ENCODE data around the gene SNRNP40.
"Not testable (repeated sequence)": the region's sequence is repeated elsewhere in the genome, so short reads cannot be mapped to it uniquely, and the experiment has no call there.

The SNRNP40 gene

DNA sequence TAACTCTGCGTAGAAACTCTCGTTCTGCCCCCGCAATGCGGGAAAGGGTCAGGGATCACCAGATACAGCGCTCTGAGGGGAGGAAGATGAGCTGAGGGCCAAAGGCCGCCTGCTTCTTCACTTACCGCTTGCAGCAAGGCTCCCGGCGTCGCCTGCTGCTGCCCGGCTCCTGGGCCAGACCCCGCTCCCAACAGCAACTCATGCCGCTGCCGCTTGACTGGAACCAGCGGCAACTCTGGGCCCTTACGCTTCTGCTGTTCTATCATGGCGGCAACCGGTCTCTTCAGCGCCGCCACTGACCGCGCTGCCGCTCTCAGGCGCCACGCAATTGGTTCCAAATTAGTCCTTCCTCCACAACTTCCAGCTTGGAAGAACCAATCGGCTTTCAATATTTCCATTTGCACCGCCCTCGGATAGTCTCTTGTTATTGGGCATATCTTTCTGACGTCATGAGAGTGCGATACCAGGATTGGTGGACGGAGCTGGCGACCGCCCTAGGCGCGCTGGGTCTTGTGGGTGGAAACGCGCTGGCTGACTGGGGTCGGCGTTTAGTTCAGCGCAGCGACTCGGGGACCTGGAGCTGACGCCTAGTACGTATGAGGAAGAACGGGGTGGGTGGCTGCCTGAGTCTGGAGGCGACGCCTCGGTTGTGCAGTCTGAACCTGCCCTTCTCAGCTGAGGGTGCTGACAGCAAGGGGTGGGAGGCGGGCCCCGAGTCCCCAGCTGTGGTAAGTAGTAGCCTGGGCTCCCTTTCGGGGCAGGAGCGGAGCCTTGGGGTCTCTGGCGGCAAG, at the start of gene SNRNP40, which contains the start of gene ZCCHC17:
Gene SNRNP40, minus strand, starts transcription at position 303 of the 791 bp plus-strand sequence. Its CDS starts 37 bp downstream, at position 266.
Gene ZCCHC17, plus strand, starts transcription at position 547 of the 791 bp plus-strand sequence. CDS start 13,067 bp downstream, outside the sequence.
- peak; percentile 99 for DNase-seq

- DNase-seq = no peak
Observed at GRCh38 chr1:31345635-31346034, 49.0 kb upstream of the SNRNP40 start.

DNA sequence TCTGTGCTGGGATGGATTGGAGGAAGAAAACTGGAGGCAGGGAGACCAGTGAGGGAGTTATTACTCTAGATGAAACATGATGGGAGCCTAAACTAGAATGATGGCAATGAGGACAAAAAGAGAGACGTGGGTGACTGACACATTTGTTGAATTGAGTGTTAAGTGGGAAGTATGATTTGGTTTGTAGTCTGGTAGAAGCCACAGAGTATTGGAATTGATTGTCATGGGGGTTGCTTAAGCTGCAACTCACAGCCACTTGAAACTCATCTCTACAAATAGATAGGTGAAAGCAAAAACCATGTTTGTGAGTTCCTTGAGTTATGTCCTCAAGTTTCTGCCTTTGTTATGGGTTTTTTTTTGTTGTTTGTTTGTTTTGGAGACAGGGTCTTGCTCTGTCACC, 47.9 kb upstream of the SNRNP40 start:
- no peak for DNase-seq

DNA sequence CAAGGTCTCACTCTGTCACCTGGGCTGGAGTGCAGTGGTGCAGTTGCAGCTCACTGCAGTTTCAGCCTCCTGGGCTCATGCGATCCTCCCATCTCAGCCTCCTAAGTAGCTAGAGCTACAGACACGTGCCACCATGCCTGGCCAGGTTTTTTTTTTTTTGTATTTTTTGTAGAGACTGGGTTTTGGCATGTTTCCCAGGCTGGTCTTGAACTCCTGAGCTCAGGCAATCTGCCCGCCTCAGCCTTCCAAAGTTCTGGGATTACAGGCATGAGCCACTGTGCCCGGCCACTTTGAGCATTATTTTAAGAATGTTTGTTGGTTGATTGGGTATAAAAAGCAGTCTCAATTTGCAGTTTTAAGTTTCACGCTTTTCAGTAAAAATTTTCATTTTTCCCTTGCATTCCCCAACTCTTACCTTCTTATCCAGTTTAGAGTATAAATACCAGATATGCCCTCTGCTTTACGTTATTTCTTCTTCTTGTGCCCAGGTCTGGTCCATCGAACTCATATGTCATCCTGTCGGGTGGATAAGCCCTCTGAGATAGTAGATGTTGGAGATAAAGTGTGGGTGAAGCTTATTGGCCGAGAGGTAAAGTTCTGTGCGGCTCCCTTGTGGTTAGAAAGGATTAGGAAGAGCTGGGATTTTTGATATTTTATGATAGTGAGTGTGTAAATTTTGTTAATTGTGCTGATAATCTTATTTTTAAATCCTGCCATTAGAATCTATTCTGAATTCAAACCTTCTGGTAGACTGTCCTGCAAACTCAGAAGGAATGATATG, 40.3 kb upstream of the SNRNP40 start:
- DNase-seq = peak; percentile 69

GRCh38 chr1:31335007-31335406, 38.4 kb upstream of the SNRNP40 start:
- peak; percentile 52 for DNase-seq

DNA sequence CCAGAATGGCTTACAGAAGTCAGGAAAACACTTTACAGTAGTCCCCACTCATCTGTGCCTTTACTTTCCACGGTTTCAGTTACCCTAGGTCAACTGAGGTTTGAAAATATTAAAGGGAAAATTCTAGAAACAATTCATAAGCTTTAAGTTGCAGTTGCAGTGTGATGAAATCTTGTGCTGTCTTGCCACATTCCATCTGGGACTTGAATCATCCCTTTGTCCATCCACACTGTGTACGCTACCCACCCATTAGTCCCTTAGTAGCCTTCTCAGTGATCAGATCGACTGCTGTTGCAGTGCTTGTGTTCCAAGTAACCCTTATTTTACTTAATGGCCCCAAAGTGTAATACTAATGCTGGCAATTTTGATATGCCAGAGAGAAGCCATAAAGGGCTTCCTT, 30.8 kb upstream of the SNRNP40 start:
- DNase-seq = no peak

DNA sequence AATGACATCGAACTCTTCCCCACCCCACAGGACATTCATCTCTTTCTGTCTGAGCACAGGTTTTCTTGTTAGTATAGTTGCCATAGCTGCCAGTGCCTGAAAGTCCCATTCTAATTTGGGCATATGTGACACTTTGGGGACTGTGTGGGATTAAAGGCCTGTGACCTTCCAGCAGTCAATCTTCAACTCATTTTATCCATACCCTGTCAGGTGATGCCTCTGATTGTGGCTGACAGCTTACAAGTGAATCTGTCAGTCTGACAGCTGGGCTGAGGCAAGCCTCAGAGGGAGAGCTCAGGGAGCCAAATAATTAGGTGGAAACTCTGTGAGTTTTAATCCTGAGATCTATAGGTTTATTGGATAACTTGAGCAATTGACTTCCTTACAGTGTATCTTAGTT, 29.9 kb upstream of the SNRNP40 start:
- DNase-seq = no peak

- DNase-seq = no peak
Observed at GRCh38 chr1:31324992-31325391, 28.4 kb upstream of the SNRNP40 start.

- DNase-seq = no peak
Observed at GRCh38 chr1:31324093-31324492, 27.5 kb upstream of the SNRNP40 start.

GRCh38 chr1:31318146-31318545, 21.6 kb upstream of the SNRNP40 start:
- no peak for DNase-seq

DNA sequence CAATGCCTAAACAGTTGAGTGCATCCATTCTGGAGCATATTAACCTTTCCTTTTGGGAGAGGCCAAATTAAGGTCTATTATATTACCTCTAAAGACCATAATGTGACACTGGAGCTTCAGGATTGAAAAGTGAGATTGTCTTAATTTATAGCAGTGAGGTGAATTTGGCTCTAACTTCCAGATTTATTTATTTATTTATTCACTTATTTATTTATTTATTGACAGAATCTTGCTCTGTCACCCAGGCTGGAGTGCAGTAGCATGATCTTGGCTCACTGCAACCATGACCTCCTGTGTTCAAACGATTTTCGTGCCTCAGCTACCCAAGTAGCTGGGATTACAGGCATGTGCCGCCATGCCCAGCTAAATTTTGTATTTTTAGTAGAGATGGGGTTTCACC, 19.3 kb upstream of the SNRNP40 start:
- DNase-seq = no peak

DNA sequence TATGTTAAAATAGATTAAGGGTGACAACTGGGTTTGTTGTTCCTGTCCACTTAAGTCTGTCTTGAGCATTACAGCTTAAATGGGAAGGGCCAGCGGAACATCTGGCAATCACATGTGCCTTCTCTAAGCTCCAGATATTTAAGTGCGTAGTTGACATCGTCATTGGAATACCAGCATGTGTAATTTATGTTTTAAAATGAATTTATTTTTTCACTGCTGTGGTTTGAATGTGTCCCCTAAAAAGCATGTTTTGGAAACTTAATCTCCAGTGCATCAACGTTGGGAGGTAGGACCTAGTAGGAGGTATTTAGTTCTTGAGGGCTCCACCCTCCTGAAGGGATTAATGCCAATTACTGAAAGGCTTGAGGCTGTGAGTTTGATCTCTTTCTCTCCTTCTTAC, 13.6 kb upstream of the SNRNP40 start:
- DNase-seq = no peak

GRCh38 chr1:31308036-31308435, 11.4 kb upstream of the SNRNP40 start:
- DNase-seq = no peak

DNA sequence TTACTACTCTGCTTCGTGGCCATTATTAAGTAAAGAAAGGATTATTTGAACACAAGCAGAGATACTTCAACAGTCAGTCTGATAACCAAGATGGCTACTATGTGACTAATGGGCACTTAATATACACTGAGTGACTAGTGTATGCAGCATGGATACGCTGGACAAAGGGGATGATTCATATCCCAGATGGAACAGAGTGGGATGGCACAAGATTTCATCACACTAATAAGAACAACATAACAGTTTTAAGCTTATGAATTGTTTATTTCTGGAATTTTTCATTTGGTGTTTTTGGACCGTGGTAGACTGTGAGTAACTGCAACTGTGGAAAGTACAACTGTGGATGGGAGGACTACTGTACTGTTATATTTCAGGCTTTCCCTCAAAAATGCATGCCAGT, 9.7 kb upstream of the SNRNP40 start:
- DNase-seq = no peak

DNA sequence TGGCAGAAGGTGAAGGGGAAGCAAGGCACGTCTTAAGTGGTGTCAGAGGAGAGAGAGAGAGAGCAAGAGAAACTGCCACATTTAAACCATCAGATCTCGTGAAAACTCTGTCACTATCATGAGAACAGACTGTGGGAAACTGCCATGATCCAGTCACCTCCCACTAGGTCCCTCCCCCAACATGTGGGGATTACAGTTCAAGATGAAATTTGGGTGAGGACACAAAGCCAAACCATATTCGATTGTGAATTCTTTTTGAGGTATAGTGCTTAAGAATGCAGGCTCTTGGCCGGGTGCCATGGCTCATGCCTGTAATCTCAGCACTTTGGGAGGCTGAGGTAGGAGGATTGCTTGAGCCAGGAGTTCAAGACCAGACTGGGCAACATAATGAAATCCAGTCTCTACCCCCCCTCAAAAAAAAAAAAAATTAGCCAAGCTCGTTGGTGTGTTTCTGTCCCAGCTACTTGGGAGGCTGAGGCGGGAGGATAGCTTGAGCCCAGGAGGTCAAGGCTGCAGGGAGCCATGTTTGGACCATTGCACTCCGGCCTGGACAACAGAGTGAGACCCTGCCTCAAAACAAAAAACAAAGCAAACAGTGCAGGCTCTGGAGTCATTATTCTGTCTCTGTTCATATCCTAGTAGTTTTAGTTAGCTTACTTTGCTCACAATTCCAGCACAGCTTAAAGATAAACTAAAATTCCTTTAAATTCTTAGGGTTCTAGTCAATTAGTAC, 6.3 kb upstream of the SNRNP40 start:
- DNase-seq = no peak

DNA sequence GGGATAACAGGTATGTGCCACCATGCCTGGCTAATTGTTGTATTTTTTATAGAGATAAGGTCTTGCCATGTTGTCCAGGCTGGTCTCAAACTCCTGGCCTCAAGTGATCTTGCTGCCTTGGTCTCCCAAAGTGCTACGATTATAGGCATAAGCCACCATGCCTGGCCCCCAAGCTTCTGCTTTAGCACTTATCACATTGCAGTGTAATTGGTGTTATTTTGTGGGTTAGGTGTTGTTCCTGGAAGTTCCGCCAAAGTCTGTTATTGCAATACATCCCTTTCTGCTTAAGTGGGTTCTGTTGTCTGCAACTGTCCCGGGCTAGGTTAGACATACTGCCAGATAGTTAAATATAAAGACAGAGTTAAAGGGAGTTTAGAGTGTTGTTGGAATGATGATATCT, 3.6 kb upstream of the SNRNP40 start:
- DNase-seq = no peak

DNA sequence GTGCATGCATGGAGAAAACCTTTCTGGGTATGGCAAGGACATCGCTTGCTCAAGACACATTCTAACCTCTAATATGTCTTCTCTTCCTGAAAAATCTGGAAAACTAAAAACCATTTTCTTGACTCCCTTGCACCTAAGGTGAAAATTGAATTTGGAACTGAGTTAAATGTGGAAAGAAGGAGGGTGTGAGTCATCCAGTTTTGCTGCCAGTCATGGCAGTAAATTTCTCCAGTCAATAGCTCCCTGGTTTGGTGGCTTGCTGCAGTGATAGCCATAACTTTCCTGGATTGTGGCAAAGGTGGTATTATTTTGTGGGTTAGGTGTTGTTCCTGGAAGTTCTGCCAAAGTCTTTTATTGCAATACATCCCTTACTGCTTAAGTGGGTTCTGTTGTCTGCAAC, 2.8 kb upstream of the SNRNP40 start:
- peak; percentile 5 for DNase-seq

GRCh38 chr1:31297277-31298247, 974 bp upstream of the SNRNP40 start:
- no peak for DNase-seq

- no peak for DNase-seq
Observed at GRCh38 chr1:31295874-31296485, 608 bp downstream of the SNRNP40 start.

- no peak for DNase-seq
Observed at GRCh38 chr1:31289021-31289420, 7.6 kb downstream of the SNRNP40 start.

GRCh38 chr1:31287791-31288190, 8.8 kb downstream of the SNRNP40 start:
- DNase-seq = not testable (repeated sequence)

- not testable (repeated sequence) for DNase-seq
Observed at GRCh38 chr1:31282426-31282825, 14.2 kb downstream of the SNRNP40 start.

Data from NCI-H446 treated with DMSO at 0.1 percent for 48 hours (cell line).